ENCODE data around the gene SLC27A3.

Gene SLC27A3

GRCh38 chr1:153783233-153784190, 8.3 kb downstream of the SLC27A3 start:
- DNase-seq = peak; percentile 93

DNA sequence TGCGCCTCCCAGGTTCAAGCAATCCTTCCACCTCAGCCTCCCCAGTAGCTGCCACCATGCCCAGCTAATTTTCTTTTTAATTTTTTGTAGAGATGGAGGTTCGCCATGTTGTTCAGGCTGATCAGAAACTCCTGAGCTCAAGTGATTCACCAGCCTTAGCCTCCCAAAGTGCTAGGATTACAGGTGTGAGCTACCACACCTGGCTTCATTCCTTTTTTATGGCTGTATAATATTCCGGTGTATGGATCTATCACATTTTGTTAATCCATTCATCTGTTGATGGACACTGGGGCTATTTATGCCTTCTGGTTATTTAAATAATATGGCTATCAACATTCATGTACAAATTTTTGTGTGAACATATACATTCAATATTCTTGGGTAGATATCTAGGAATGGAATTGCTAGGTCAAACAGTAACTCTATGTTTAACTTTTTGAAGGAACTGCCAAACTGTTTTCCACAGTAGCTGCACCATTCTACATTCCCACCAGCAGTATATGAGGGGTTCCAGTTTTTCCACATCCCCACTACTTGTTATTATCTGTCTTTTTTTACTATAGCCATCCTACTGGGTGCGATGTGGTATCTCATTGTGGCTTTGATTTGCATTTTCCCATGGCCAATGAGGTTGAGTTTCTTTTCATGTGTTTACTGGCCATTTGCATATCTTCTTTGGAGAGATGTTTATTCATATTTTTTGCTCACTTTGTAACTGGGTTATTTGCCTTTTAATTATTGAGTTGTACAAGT, 11.0 kb downstream of the SLC27A3 start:
- DNase-seq = no peak

DNA sequence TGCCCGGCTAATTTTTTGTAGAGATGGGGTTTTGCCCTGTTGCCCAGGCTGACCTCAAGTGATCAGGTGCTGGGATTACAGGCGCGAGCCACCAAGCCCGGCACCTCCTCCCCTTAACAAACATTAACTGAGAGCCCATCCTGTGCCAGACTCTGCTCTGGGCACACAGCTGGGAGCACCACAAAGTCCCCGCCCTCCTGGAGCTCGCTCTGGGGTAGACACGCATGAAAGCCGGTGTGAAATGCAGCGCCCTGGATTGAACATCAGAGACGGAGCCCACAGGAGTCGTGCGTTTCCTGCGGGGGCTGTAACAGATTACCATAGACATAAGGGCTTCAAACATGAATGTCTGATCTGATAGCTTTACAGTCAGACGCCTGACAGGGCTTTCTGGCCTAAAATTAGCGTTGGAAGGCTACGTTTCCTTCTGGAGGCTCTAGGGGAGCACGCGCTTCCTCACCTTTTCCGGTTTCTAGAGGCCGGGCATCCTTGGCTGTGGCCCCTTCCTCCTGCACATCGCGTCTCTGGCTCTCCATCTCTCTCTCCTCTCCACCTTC, 14.3 kb downstream of the SLC27A3 start:
- peak; percentile 22 for DNase-seq

DNA sequence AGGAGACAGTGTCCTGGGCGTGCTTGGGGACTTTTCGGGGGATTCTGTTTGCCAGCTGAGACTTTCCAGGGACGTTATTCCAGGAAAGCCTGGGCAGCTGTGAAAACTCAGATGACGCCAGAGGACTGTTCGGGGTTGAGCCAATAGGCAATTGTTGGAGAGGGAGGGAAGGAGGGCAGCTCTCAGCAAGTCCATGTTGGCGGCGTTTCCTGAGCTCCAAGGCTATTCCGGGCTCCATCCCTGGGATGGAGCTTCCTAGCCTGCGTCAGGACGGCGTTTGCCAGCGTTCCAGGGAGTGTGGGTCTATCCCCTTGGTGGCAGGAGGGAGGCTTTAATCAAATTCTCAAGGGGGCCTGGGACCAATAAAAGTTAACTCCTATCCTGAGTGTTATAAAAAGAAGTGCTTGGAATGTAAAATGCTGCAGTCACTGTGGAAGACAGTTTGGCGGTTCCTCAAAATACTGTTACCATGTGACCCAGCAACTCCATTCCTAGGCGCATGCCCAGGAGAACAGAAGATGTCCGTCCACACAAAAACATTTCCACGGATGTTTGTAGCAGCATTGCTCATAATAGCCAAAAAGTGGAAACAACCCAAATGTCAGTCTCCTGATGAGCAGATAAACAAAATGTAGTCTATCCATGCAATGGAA, 15.2 kb downstream of the SLC27A3 start:
- peak; percentile 86 for DNase-seq

DNA sequence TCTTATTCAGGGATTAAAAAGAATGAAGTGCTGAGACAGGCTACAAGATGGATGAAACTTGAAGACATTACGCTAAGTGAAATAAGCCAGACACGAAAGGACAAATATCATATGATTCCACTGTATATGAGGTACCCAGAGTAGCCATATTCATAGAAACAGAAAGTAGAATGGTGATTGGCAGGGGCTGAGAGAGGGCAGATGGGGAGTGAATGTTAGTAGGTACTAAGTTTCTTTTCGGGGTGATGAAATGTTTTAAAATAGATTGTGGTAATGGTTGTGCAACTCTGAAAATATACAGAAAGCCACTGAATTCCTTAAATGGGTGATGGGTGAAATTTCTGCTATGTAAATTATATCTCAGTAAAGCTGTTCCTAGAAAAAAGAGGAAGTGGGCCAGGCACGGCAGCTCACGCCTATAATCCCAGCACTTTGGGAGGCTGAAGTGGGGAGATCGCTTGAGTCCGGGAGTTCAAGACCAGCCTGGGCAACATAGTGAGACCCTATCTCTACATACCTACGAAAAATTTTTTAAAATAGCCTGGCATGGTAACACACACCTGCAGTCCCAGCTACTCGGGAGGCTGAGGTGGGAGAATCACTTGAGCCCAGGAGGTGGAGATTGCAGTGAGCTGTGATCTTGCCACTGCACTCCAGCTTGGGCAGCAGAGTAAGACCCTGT, 15.9 kb downstream of the SLC27A3 start:
- DNase-seq = peak; percentile 98

DNA sequence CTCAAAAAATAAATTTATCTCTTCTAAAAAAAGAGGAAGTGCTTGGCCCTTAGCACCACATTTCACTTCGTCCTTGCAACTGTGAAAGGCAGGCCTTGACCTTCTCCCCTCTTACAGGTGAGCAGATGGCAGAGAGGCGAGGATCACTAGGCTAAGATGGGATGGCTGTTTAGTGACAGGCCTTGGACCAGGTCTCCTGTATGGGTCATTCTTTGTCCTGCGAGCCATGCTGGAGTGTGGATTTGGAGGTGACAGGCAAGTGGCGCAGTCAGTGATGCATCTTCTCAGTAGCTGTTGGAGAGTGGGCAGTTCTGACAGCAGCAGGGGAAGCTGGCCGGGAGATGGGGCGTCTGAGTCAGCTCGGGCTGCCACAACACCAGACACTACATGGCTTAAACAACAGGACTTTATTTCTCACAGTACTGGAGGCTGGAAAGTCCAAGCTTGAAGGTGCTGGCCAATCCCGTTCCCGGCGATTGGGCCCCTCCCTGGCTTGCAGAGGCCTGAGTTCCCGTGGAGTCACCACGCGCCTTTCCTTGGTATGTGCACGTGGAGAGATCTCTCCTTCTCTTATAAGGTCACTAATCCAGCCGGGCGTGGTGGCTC, 16.5 kb downstream of the SLC27A3 start:
- peak; percentile 97 for DNase-seq

GRCh38 chr1:153792631-153793041, 17.4 kb downstream of the SLC27A3 start:
- no peak for DNase-seq

GRCh38 chr1:153793261-153793972, 18.2 kb downstream of the SLC27A3 start:
- no peak for DNase-seq

- DNase-seq = no peak
These were observed 18.9 kb downstream of the SLC27A3 start for GRCh38 chr1:153793973-153794615.

DNA sequence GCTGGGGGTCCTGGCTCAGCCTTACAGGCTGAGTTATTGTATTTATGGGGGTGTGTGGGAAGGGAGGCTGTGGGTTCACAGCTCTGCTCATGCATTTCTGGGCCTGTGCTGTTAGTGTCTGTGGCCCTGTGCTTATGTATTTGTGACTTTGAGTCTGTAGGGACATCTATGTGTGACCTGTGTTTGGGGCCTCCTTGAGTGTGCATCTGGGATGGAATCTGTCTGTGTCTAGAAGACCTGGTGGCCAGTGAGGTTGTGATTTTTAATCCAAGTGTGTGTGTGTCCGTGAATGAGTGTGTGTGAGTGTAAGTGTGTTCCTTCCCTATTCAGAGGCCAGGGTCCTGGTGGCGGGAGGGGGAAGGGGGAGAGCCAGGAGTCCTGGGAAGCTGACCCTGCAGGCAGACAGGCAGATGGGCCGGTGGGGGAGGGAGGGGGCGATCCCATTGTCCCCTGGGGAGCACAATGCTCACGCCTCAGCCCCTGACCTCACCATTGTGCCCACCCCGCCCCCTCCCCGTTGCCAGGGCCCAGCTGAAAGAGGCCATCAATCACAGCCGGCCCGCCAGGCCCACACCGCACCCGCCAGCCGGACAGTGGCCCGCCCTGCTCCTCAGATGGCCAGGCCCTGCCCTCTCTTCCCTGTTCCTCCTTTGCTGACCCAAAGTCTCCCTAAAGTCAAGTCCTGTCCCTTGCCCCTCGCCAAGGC, 19.6 kb downstream of the SLC27A3 start:
- DNase-seq = no peak

DNA sequence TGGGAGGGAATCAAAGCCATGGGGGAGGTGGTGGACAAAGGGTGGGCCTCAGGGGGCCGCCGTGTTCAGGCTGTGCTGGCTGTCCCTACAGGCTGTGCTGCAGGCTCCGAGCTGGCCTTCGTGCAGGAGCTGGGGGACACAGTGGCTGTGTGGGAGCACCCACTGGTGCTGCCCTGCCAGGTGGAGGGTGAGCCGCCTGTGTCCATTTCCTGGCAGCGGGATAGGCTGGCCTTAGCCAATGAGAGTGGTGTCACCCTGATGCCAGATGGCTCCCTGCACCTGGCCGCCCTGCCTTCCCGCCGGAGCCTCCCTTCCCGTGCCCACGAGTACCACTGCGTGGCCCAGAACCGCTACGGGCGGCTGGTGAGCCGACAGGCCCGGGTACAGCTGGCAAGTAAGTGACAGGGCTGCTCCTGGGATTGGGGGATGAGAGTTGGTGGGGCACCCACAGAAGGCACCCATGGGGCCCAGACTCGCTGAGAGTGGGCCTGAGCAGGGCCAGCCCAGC, 20.2 kb downstream of the SLC27A3 start:
- DNase-seq = no peak

- DNase-seq = no peak
These were observed 21.0 kb downstream of the SLC27A3 start for GRCh38 chr1:153795934-153796785.

GRCh38 chr1:153796786-153797659, 21.8 kb downstream of the SLC27A3 start:
- peak; percentile 62 for DNase-seq

DNA sequence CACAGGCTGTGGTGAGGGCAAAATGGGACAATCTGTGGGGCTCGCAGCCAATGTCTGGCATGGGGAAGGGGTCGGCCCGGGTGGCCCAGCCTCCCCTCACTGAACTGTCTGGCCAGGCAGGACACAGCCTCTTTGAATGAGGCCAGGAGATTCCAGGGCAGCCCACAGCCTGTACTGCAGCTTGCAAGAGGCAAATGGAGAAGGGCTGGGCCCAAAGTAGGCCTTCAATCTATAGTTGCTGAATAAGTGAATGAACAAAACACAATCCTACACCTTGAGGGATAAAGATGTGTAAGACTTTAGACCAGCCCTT, 23.2 kb downstream of the SLC27A3 start:
- no peak for DNase-seq

- DNase-seq = no peak
These were observed 23.8 kb downstream of the SLC27A3 start for GRCh38 chr1:153799016-153799415.

- no peak for DNase-seq
These were observed 24.6 kb downstream of the SLC27A3 start for GRCh38 chr1:153799566-153800465.

GRCh38 chr1:153800516-153800915, 25.3 kb downstream of the SLC27A3 start:
- DNase-seq = no peak

Measured in inflammatory macrophage treated with lipopolysaccharide for 4 hours (primary cell).